Endothelial cell of umbilical vein (primary cell): ENCODE results near the gene NPDC1. TPM values are rescaled to one million over a fixed set of nuclear protein-coding genes. Genes with fewer than 3 reads are reported as not detected.

Source experiments
- BruUV-seq: library from RNA; stranded (reverse); fragments of 400-500 nt; replicated peaks from 2 replicates; lab custom pipeline; 2021; lab: Mats Ljungman, UMichigan
- CTCF ChIA-PET: fragments of 300-600, 350-600 bp; sonication (Branson Sonifier 250); formaldehyde crosslinking; loops from one replicate; lab custom pipeline; 2021; ENCODE audit warnings: antibody characterized with exemption, inconsistent platforms; lab: Charles Lee
- POLR2A ChIA-PET: fragments of 300-600, 350-600 bp; sonication (Branson Sonifier 250); formaldehyde crosslinking; loops from one replicate; lab custom pipeline; 2021; ENCODE audit warnings: antibody characterized with exemption, inconsistent platforms; lab: Charles Lee
- DNase-seq: peaks from one replicate; pipeline ENCODE4 v3.0.0-alpha.2; 2011; ENCODE audit warnings: low read depth, low spot score
- FAIRE-seq: peaks from 2 replicates; lab custom pipeline; 2011; peaks lifted over from hg19 to GRCh38; lab: Jason Lieb, UNC
- H2AFZ ChIP-seq: 2 replicates; pipeline ENCODE4 v1.6.0; 2012; ENCODE audit warnings: low read depth, low read length, control low read depth, inconsistent platforms
- H3K27ac ChIP-seq: 2 replicates; pipeline ENCODE4 v1.5.1; 2011; ENCODE audit warnings: low read depth, mild to moderate bottlenecking, control low read depth, low read length, moderate library complexity; ENCODE audit not compliant: insufficient read depth
- H3K27me3 ChIP-seq, 2 experiments: 2 replicates each; pipeline versions ENCODE4 v1.6.0 to v1.6.1; 2011; ENCODE audit warnings: low read length in 2 of 2, mixed read lengths in 1 of 2; ENCODE audit not compliant: control insufficient read depth in 2 of 2, insufficient read depth in 2 of 2
- H3K36me3 ChIP-seq, 2 experiments: 2 replicates in 1 of 2; 3 replicates in 1 of 2; pipeline ENCODE4 v1.5.1; 2011; ENCODE audit warnings: low read length in 2 of 2, mild to moderate bottlenecking in 1 of 2, moderate library complexity in 1 of 2; ENCODE audit not compliant: control insufficient read depth in 2 of 2, insufficient read depth in 2 of 2; ENCODE audit errors: extremely low read depth in 1 of 2
- H3K4me1 ChIP-seq: 3 replicates; pipeline ENCODE4 v1.5.1; 2011; ENCODE audit warnings: mild to moderate bottlenecking, low read length; ENCODE audit not compliant: control insufficient read depth, insufficient read depth; ENCODE audit errors: extremely low read depth
- H3K4me2 ChIP-seq: 2 replicates; pipeline ENCODE4 v1.6.1; 2011; ENCODE audit warnings: low read length, control low read depth, mixed read lengths; ENCODE audit not compliant: insufficient read depth
- H3K4me3 ChIP-seq, 3 experiments: fragments of 200-600 bp in 1 of 3; sonication (generic), shearing (Covaris generic) in 1 of 3; replicated peaks in 1 of 3; 2 replicates each; pipeline ENCODE4 v1.5.1; 2011 to 2016; ENCODE audit warnings: control low read depth in 3 of 3, low read length in 3 of 3, mild to moderate bottlenecking in 2 of 3, inconsistent platforms in 1 of 3, low read depth in 1 of 3, moderate library complexity in 1 of 3; ENCODE audit not compliant: insufficient read depth in 1 of 3
- H3K79me2 ChIP-seq: 2 replicates; pipeline ENCODE4 v1.6.0; 2012; ENCODE audit warnings: low read length, inconsistent platforms; ENCODE audit not compliant: control insufficient read depth, insufficient read depth
- H3K9ac ChIP-seq: replicated peaks from 2 replicates; pipeline ENCODE3; 2011; ENCODE audit warnings: low read length, control low read depth; ENCODE audit not compliant: insufficient read depth; ENCODE audit errors: extremely low read depth
- H3K9me1 ChIP-seq: replicated peaks from 3 replicates; pipeline ENCODE4 v1.6.0; 2011; ENCODE audit warnings: mild to moderate bottlenecking, low read length; ENCODE audit not compliant: control insufficient read depth, insufficient read depth; ENCODE audit errors: extremely low read depth
- H3K9me3 ChIP-seq: replicated peaks from 2 replicates; pipeline ENCODE4 v1.5.1; 2012; ENCODE audit warnings: low read length, inconsistent platforms; ENCODE audit not compliant: control insufficient read depth, insufficient read depth
- H4K20me1 ChIP-seq: replicated peaks from 2 replicates; pipeline ENCODE3; 2011; ENCODE audit warnings: mild to moderate bottlenecking, low read length; ENCODE audit not compliant: control insufficient read depth, insufficient read depth; ENCODE audit errors: extremely low read depth
- EZH2 ChIP-seq: IDR thresholded peaks from 2 replicates; pipeline ENCODE4 v1.6.1; 2012; ENCODE audit warnings: borderline replicate concordance, low read depth, mild to moderate bottlenecking, moderate library complexity, low read length, inconsistent platforms; ENCODE audit not compliant: severe bottlenecking
- FOS ChIP-seq: IDR thresholded peaks from 2 replicates; pipeline ENCODE4 v1.6.1; 2011; ENCODE audit warnings: mild to moderate bottlenecking, low read length, moderate library complexity, borderline replicate concordance; ENCODE audit not compliant: insufficient read depth
- POLR2A ChIP-seq: IDR thresholded peaks from 2 replicates; pipeline ENCODE4 v1.6.1; 2012; ENCODE audit warnings: low read depth, mild to moderate bottlenecking, control low read depth, low read length
- POLR2AphosphoS5 ChIP-seq: IDR thresholded peaks from 2 replicates; pipeline ENCODE4 v1.6.1; 2012; ENCODE audit warnings: low read depth, mild to moderate bottlenecking, control low read depth, low read length, moderate library complexity; ENCODE audit not compliant: insufficient read depth
- dilution Hi-C: fragments of 300-500 bp; cut with MboI; formaldehyde crosslinking; loops from one replicate; pipeline ENCODE4 v1.15.0; 2019; ENCODE audit warnings: low sequenced_read_pairs; ENCODE audit not compliant: extremely low pct_ligation_motif_present
- intact Hi-C: fragments of 100-400 bp; cut with micrococcal nuclease; formaldehyde crosslinking; loops from one replicate; pipeline ENCODE4 v1.10.0; 2022
- polyA plus RNA-seq, 4 experiments: library from polyadenylated mRNA; depleted of rRNA in 3 of 4; stranded (reverse) in 3 of 4; unstranded in 1 of 4; fragments of >200 nt; gene quantifications; 2 replicates each; pipeline versions ENCODE4 v1.2.1 to v1.2.3, GENCODE V29; 2011 to 2012; ENCODE audit warnings: missing spikeins in 1 of 4
- total RNA-seq: library from RNA; stranded (reverse); gene quantifications from 2 replicates; pipeline ENCODE4 v1.2.3, GENCODE V29; 2021
- TF ChIP-seq, protein P1 (sequence below), 2 donors: IDR thresholded peaks; 1 replicate in 1 of 2; 2 replicates in 1 of 2; pipeline ENCODE4 v1.5.1; 2011; ENCODE audit warnings: low read length in 2 of 2, mild to moderate bottlenecking in 2 of 2, moderate library complexity in 2 of 2, control low read depth in 1 of 2, inconsistent platforms in 1 of 2, low read depth in 1 of 2; ENCODE audit not compliant: insufficient read depth in 1 of 2; ENCODE audit errors: extremely low read depth in 1 of 2

The NPDC1 gene
- total and polyA plus RNA-seq, 2 donors (not counting 3 experiments of a cell fraction or from before 2014, with no cell fraction given) = 115 to 181 TPM

- dilution Hi-C loops = no loop called here
Measured at GRCh38 chr9:137019891-137020683, 25.9 kb downstream of the NPDC1 start.

More at GRCh38 chr9:137019891-137020683, 25.9 kb downstream of the NPDC1 start:
- Histone ChIP-seq H3K27ac (no peak overlapping the region), H3K9me3 (no peaks in the 10 kb centered on the region), H3K9ac (no peak overlapping the region), H3K27me3 (no peaks in the 10 kb centered on the region), H3K4me3 (no peak overlapping the region), H3K4me2 (no peak overlapping the region), H4K20me1 (no peaks in the 10 kb centered on the region), H3K79me2 (no peaks in the 10 kb centered on the region), H3K4me1 (no peaks in the 10 kb centered on the region), H3K9me1 (no peaks in the 10 kb centered on the region), H3K36me3 (no peaks in the 10 kb centered on the region), H2AFZ (no peak overlapping the region)
- DNase-seq (no peak), FAIRE-seq (no peak)
- TF ChIP-seq POLR2AphosphoS5 (no peak), FOS (no peak), EZH2 (no peak), POLR2A (no peak)
- TF ChIP-seq, protein P1, sequence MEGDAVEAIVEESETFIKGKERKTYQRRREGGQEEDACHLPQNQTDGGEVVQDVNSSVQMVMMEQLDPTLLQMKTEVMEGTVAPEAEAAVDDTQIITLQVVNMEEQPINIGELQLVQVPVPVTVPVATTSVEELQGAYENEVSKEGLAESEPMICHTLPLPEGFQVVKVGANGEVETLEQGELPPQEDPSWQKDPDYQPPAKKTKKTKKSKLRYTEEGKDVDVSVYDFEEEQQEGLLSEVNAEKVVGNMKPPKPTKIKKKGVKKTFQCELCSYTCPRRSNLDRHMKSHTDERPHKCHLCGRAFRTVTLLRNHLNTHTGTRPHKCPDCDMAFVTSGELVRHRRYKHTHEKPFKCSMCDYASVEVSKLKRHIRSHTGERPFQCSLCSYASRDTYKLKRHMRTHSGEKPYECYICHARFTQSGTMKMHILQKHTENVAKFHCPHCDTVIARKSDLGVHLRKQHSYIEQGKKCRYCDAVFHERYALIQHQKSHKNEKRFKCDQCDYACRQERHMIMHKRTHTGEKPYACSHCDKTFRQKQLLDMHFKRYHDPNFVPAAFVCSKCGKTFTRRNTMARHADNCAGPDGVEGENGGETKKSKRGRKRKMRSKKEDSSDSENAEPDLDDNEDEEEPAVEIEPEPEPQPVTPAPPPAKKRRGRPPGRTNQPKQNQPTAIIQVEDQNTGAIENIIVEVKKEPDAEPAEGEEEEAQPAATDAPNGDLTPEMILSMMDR (IDR thresholded peaks at IDR 0.05; ENCODE audit: extremely low read depth in 1 of 2, insufficient read depth in 1 of 2, low read depth in 1 of 2, low read length in 2 of 2) = no peak
- no TSS peak for BruUV-seq
- intact Hi-C loops = no loop called here
- ChIA-PET POLR2A (no interaction called here), CTCF (interaction anchor here (1.1 to 1.8 kb wide), 2 partner anchors 9 kb away, joined by 8 to 17 read pairs; partner anchors contain the start of gene ABCA2)
